Heart left ventricle (tissue), 16 donors: ENCODE results near the gene NABP2. TPM values are rescaled to one million over a fixed set of nuclear protein-coding genes. Genes with fewer than 3 reads are reported as not detected.
"Not testable (repeated sequence)": the region's sequence is repeated elsewhere in the genome, so short reads cannot be mapped to it uniquely, and the experiment has no call there.

Experiments used
- ATAC-seq, 4 donors: fragments of 200-7000 bp; cut with Tn5 transposase; one replicate each; pipeline ENCODE4 v1.9.1; 2020 to 2022; ENCODE audit warnings: moderate library complexity in 4 of 4, mild to moderate bottlenecking in 3 of 4, moderate number of reproducible peaks in 1 of 4
- DNase-seq, 5 donors: peaks; one replicate each; pipeline ENCODE4 v3.0.0-alpha.2; 2020
- H3K27ac ChIP-seq, 12 donors: fragments of 200-600 bp; sonication (generic) in 4 of 12; one replicate each; pipeline versions ENCODE4 v1.5.0 to v1.8.0; 2016 to 2022; ENCODE audit warnings: mild to moderate bottlenecking in 2 of 12
- H3K27me3 ChIP-seq, 9 donors: fragments of 200-600 bp; sonication (generic) in 2 of 9; one replicate each; pipeline versions ENCODE4 v1.5.1 to v1.8.0; 2016 to 2022; ENCODE audit warnings: mild to moderate bottlenecking in 3 of 9
- H3K36me3 ChIP-seq, 9 donors: fragments of 200-600 bp; sonication (generic) in 2 of 9; one replicate each; pipeline versions ENCODE4 v1.5.0 to v1.8.0; 2018 to 2022; ENCODE audit warnings: mild to moderate bottlenecking in 2 of 9
- H3K4me1 ChIP-seq, 12 donors: fragments of 200-600 bp; sonication (generic) in 4 of 12; one replicate each; pipeline versions ENCODE4 v1.5.0 to v1.8.0; 2016 to 2022; ENCODE audit warnings: mild to moderate bottlenecking in 3 of 12
- H3K4me3 ChIP-seq, 12 donors: fragments of 200-600 bp; sonication (generic) in 4 of 12; one replicate each; pipeline versions ENCODE4 v1.5.0 to v1.8.0; 2017 to 2022; ENCODE audit warnings: mild to moderate bottlenecking in 9 of 12, moderate library complexity in 4 of 12
- H3K9me3 ChIP-seq, 12 donors: fragments of 200-600 bp; sonication (generic) in 4 of 12; one replicate each; pipeline versions ENCODE4 v1.5.0 to v1.8.0; 2016 to 2022; ENCODE audit warnings: mild to moderate bottlenecking in 1 of 12
- POLR2A ChIP-seq, 2 donors: fragments of 450-650 bp; IDR thresholded peaks; one replicate each; pipeline ENCODE4 v1.6.1; 2017; ENCODE audit warnings: antibody characterized with exemption in 2 of 2, mild to moderate bottlenecking in 2 of 2, moderate library complexity in 2 of 2
- WGBS, 4 donors: extraction: QIAGEN DNeasy Blood & Tissue Kit in 2 of 4; methylation state at CpG; one replicate each; pipeline versions ENCODE4 v1.1.5 to v1.1.7; 2013 to 2018; 5-methylcytosine and 5-hydroxymethylcytosine counted together
- intact Hi-C, 10 donors: fragments of 100-400 bp; cut with DNase I; formaldehyde crosslinking; loops; one replicate each; pipeline versions ENCODE4 v1.11.1 to v1.14.2; 2022
- polyA plus RNA-seq, 2 donors: library from polyadenylated mRNA; stranded (reverse); fragments of 200-250 nt; gene quantifications; one replicate each; pipeline ENCODE4 v1.2.3, GENCODE V29; 2013
- total RNA-seq, 9 donors: library from RNA; depleted of rRNA in 2 of 9; stranded (reverse); fragments of >200 nt in 2 of 9; fragmentation: NEBNext Ultra II Directional in 3 of 9; extraction: Animal tissue kit (Norgen Biotek cat#: 25700) in 3 of 9; gene quantifications; one replicate each; pipeline versions ENCODE4 v1.1.0 to v1.2.4, GENCODE V29; 2016 to 2023
- TF ChIP-seq, protein P1 (sequence below), 12 donors: fragments of 200-600 bp; sonication (generic) in 4 of 12; IDR thresholded peaks; one replicate each; pipeline versions ENCODE4 v1.5.0 to v1.8.0; 2018 to 2022; ENCODE audit warnings: antibody characterized with exemption in 12 of 12, mild to moderate bottlenecking in 5 of 12
- donor health status: ischemic (EF 13 %, LVEDD 7.1; RV severe dilation, severe dysfunction).
- donor health status: healthy with polysubstance abuse.
- donor health status: DM: no; HTN: yes; CAD: no.
- donor health status: DM: no; HTN: no; CAD: no.
- donor health status: ischemic (EF 25% LVEDD 6.9; RV normal size, moderate dysfunction).
- donor health status: ischemic (EF 25% LVEDD 5.7; RV mildly dilated, moderate dysfunction).
- donor health status: healthy.
- donor health status: DM: yes; HTN: yes; CAD: no.
- donor health status: ischemic (EF 35%, LVEDD 5.7; RV mildly dilated, moderate dysfunction).
- donor health status: nonischemic (EF 11% LVEDD 7.7; RV severe dilation, severe dysfunction).
- donor health status: DM: yes; HTN: yes; CAD: no.
- donor health status: PGD.
- donor health status: ischemic (EF 29% LVEDD 5.4; RV normal size, mild dysfunction).
- donor health status: nonischemic (EF 23%, LVEDD 6.1; RV moderate dilation, normal function).

The NABP2 gene
- total and polyA plus RNA-seq, 11 donors, result 14.8 to 30.1 (median 20.7) TPM

- DNase-seq (peak in 4 of 5 donors; percentile 54 to 72 (median 57)), ATAC-seq (peak in 3 of 4 donors; percentile 42 to 55 (median 45))
- H3K9me3 ChIP-seq, result no peaks in the 10 kb centered on the region
- H3K27me3 ChIP-seq, result no peaks in the 10 kb centered on the region
- peaks cover 0 to 55% (median 16%) of the 10 kb centered on the region in 12 donors for H3K4me1 ChIP-seq
- peak overlapping the region; percentile 90 to 99 (median 96) for H3K27ac ChIP-seq
- intact Hi-C loops, result loop anchor here in 2 of 10 donors (2.0 kb wide), 1 partner anchor 33 kb away; the partner anchor contains the start of gene CS (in 2 of the 2)
- H3K4me3 ChIP-seq, result peak overlapping the region; percentile 56 to 91 (median 70)
- TF ChIP-seq POLR2A (IDR thresholded peaks at IDR 0.05), result no peak
- TF ChIP-seq, protein P1, sequence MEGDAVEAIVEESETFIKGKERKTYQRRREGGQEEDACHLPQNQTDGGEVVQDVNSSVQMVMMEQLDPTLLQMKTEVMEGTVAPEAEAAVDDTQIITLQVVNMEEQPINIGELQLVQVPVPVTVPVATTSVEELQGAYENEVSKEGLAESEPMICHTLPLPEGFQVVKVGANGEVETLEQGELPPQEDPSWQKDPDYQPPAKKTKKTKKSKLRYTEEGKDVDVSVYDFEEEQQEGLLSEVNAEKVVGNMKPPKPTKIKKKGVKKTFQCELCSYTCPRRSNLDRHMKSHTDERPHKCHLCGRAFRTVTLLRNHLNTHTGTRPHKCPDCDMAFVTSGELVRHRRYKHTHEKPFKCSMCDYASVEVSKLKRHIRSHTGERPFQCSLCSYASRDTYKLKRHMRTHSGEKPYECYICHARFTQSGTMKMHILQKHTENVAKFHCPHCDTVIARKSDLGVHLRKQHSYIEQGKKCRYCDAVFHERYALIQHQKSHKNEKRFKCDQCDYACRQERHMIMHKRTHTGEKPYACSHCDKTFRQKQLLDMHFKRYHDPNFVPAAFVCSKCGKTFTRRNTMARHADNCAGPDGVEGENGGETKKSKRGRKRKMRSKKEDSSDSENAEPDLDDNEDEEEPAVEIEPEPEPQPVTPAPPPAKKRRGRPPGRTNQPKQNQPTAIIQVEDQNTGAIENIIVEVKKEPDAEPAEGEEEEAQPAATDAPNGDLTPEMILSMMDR (IDR thresholded peaks at IDR 0.05), result no peak
- H3K36me3 ChIP-seq, result peaks cover 0 to 40% (median 33%) of the 10 kb centered on the region in 9 donors
- WGBS, 4 donors, result 16 to 18% (median 16%) methylated on average over 21 of the region's 21 CpGs
Measured at GRCh38 chr12:56267443-56268071, 43.4 kb downstream of the NABP2 start.

DNA sequence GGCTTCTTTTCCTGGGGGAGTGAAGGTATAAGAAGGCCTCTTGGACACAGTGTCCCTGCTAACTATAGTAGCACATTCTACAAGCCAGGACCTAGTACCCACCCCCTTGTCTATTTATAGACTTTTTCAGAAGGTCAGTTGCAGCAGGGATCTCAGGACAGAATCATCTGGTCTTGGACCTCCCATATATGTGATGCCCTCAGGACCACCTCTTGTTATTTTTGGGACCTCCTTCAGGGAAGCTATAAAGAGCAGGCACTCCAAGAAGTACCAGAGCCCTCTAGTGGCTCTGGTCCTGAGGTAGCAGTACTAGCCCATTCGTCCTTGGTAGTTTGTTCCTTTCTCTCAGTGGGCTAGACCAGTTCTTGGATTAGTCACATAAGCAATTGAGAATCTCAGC, 46.9 kb downstream of the NABP2 start:
- 0 to 17% (median 14%) methylated on average over 1 of the region's 1 CpG for WGBS, 4 donors
- intact Hi-C loops, result no loop called here
- H3K4me3 ChIP-seq, result no peak overlapping the region
- peak in 2 of 5 donors; percentile 18 to 29 for DNase-seq
- no peaks in the 10 kb centered on the region for H3K27me3 ChIP-seq
- H3K27ac ChIP-seq, result peak overlapping the region; percentile 66 to 99 (median 82)
- H3K36me3 ChIP-seq, result peaks cover 7 to 75% (median 68%) of the 10 kb centered on the region in 9 donors
- peak; percentile 61 to 81 (median 70) for ATAC-seq
- H3K9me3 ChIP-seq, result no peaks in the 10 kb centered on the region
- H3K4me1 ChIP-seq, result peaks cover 0 to 50% (median 15%) of the 10 kb centered on the region in 12 donors
- TF ChIP-seq POLR2A (IDR thresholded peaks at IDR 0.05), result peak in 1 of 2 donors; percentile 39
- TF ChIP-seq, protein P1 (IDR thresholded peaks at IDR 0.05), result peak in 7 of 12 donors; percentile 11 to 50 (median 38)

DNA sequence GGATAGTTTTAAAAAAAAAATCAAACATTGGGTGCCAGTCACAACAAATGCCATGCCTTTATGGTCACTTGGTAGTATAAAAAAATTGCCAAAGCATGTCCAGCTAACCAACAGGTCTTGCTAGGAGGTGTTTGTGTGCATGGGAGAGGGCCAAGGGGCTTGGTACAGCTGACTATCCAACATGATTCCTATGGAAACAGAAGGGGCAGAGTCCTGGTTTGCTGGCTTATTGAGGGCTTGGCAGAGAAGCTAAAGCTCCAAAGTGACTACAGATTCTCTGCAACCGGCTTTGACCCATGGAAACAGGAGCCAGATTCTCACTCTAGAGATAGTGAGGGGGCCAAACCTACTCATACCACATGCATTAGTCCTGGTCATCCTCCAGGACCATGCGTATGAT, 48.3 kb downstream of the NABP2 start:
- intact Hi-C loops, DNase-seq, H3K4me3 ChIP-seq, H3K9me3 ChIP-seq, H3K27me3 ChIP-seq: not testable (repeated sequence)
- WGBS, 4 donors, result 46 to 64% (median 52%) methylated on average over 2 of the region's 2 CpGs
- Histone ChIP-seq H3K27ac (peak overlapping the region in 9 of 12 donors; percentile 24 to 99 (median 79)), H3K4me1 (peaks cover 0 to 41% (median 11%) of the 10 kb centered on the region in 12 donors), H3K36me3 (peaks cover 7 to 89% (median 82%) of the 10 kb centered on the region in 9 donors)
- ATAC-seq, result peak in 1 of 4 donors; percentile 5

- no peak for DNase-seq
Measured at GRCh38 chr12:56274299-56274698, 50.2 kb downstream of the NABP2 start.

More at GRCh38 chr12:56274299-56274698, 50.2 kb downstream of the NABP2 start:
- H3K4me1 ChIP-seq, result peaks cover 0 to 26% (median 9%) of the 10 kb centered on the region in 12 donors
- H3K9me3 ChIP-seq, result no peaks in the 10 kb centered on the region
- no peak for ATAC-seq
- no peak overlapping the region for H3K4me3 ChIP-seq
- TF ChIP-seq POLR2A (IDR thresholded peaks at IDR 0.05), result no peak
- TF ChIP-seq, protein P1 (IDR thresholded peaks at IDR 0.05), result no peak
- no peaks in the 10 kb centered on the region for H3K27me3 ChIP-seq
- intact Hi-C loops, result no loop called here
- no peak overlapping the region for H3K27ac ChIP-seq
- WGBS, 4 donors, result 91 to 98% (median 92%) methylated on average over 2 of the region's 2 CpGs
- H3K36me3 ChIP-seq, result peaks cover 7 to 100% (median 97%) of the 10 kb centered on the region in 9 donors
